DND-41 (cell line): ENCODE results near the gene GLP2R.

Experiments used
- CTCF ChIP-seq: IDR thresholded peaks from 2 replicates; pipeline ENCODE4 v1.5.1; 2012; ENCODE audit warnings: borderline replicate concordance, low read length, moderate library complexity, mild to moderate bottlenecking; ENCODE audit not compliant: poor library complexity, severe bottlenecking; ENCODE audit errors: extremely low read depth
- EZH2 ChIP-seq: IDR thresholded peaks from 3 replicates; pipeline ENCODE4 v1.6.1; 2012; ENCODE audit warnings: borderline replicate concordance, low read depth, mild to moderate bottlenecking, moderate library complexity, low read length, inconsistent platforms; ENCODE audit not compliant: severe bottlenecking

DNA sequence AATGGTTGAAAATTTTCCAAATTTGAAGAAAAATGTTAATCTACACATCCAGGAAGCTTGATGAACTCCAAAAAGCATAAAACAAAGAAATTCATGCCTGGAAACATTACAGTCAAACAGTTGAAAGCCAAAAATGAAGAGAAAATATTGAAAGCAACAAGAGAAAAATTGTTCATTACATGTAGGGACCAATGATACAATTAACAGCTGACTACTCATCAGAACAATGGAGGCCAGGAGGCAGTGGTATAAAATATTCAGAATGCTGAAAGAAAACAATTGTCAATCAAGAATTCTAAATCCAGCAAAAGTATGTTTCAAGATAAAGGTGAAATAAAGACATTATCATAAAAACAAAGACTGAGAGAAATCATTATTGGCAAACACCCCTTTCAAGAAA is 57.7 kb downstream of the GLP2R start:
- no peak for TF ChIP-seq EZH2
- no peak for TF ChIP-seq CTCF
